Measurements from ENCODE around the gene INO80E.

Gene INO80E

DNA sequence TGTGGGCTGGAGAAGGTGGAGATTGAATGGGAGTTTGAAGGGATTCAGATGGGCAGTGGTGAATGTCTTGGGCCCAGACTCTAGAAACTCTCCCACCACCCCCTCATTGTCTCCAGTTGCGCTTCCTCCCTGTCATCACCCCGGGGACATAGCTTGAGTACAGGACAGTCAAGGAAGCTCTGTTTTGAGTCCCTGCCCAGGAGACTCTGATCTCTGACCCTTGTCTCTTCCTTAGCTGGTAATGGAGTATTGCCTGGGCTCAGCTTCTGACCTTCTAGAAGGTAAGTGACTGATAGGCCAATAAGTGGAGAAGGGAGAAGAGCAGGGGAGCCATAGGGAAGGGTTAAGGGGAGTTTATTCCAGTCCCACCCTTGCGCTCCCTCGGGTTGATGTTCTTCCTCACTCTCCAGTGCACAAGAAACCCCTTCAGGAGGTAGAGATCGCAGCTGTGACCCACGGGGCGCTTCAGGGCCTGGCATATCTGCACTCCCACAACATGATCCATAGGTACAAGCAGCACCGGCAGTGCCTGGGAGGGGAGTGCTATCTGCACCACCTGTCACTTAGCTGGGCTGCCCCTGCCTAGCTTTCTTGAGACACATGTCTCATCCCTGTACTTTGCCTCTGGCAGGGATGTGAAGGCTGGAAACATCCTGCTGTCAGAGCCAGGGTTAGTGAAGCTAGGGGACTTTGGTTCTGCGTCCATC lies 17.3 kb upstream of the INO80E start:
- TF ChIP-seq EZH2phosphoT487 (IDR thresholded peaks at IDR 0.05; ENCODE audit: low read depth): no peak
- TF ChIP-seq, protein P1, sequence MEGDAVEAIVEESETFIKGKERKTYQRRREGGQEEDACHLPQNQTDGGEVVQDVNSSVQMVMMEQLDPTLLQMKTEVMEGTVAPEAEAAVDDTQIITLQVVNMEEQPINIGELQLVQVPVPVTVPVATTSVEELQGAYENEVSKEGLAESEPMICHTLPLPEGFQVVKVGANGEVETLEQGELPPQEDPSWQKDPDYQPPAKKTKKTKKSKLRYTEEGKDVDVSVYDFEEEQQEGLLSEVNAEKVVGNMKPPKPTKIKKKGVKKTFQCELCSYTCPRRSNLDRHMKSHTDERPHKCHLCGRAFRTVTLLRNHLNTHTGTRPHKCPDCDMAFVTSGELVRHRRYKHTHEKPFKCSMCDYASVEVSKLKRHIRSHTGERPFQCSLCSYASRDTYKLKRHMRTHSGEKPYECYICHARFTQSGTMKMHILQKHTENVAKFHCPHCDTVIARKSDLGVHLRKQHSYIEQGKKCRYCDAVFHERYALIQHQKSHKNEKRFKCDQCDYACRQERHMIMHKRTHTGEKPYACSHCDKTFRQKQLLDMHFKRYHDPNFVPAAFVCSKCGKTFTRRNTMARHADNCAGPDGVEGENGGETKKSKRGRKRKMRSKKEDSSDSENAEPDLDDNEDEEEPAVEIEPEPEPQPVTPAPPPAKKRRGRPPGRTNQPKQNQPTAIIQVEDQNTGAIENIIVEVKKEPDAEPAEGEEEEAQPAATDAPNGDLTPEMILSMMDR (IDR thresholded peaks at IDR 0.05; ENCODE audit: low read depth, low read length): no peak
- H3K27me3 ChIP-seq (ENCODE audit: low read depth, low read length): no peaks in the 10 kb centered on the region
- H3K9ac ChIP-seq (ENCODE audit: low read length): no peak overlapping the region
- peaks cover 17% of the 10 kb centered on the region for H3K4me1 ChIP-seq (ENCODE audit: low read length)
- no peak overlapping the region for H2AFZ ChIP-seq (ENCODE audit: low read depth, low read length)
- H3K27ac ChIP-seq (ENCODE audit: low read length): no peak overlapping the region
- H3K4me3 ChIP-seq (ENCODE audit: low read length): no peak overlapping the region
- H3K4me2 ChIP-seq (ENCODE audit: low read length): no peak overlapping the region
- H4K20me1 ChIP-seq (ENCODE audit: insufficient read depth, low read length): peaks cover 25% of the 10 kb centered on the region; the same call in 1 of the 2 replicates
- no peaks in the 10 kb centered on the region for H3K9me3 ChIP-seq (ENCODE audit: insufficient read depth, low read length)
- peaks cover 38% of the 10 kb centered on the region for H3K36me3 ChIP-seq (replicated peaks; ENCODE audit: low read depth, low read length)
- H3K79me2 ChIP-seq (ENCODE audit: low read length): peaks cover 40% of the 10 kb centered on the region

DNA sequence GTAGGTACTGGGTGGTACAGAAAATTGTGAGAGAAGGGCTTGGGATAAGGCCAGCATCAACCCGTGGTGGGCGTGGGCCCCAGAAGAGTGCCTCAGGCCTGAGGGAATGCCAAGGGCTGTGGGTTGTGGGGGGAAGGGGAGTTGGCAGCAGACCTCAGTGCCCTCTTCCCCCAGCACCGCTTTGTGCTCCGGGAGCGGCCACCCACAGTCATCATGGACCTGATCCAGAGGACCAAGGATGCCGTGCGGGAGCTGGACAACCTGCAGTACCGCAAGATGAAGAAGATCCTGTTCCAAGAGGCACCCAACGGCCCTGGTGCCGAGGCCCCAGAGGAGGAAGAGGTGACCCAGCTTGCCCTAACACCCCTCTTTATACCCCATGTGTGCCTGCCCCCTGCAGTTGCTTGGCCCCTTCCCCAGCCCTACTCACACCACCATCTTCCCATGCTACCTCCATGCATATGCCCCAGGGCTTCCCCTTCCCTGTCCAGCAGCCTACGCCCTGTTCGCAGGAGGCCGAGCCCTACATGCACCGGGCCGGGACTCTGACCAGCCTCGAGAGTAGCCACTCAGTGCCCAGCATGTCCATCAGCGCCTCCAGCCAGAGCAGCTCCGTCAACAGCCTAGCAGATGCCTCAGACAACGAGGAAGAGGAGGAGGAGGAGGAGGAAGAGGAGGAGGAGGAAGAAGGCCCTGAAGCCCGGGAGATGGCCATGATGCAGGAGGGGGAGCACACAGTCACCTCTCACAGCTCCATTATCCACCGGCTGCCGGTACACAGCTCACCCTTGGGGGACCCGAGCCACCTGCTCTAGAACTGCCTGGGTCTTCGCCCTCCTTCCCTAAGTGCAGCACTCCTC lies 13.3 kb upstream of the INO80E start:
- H3K9ac ChIP-seq (ENCODE audit: low read length): no peak overlapping the region
- no peak overlapping the region for H3K4me2 ChIP-seq (ENCODE audit: low read length)
- TF ChIP-seq, protein P1 (IDR thresholded peaks at IDR 0.05; ENCODE audit: low read depth, low read length): no peak
- TF ChIP-seq EZH2phosphoT487 (IDR thresholded peaks at IDR 0.05; ENCODE audit: low read depth): no peak
- peaks cover 55% of the 10 kb centered on the region for H3K36me3 ChIP-seq (replicated peaks; ENCODE audit: low read depth, low read length)
- H4K20me1 ChIP-seq (ENCODE audit: insufficient read depth, low read length): no peaks in the 10 kb centered on the region
- no peaks in the 10 kb centered on the region for H3K27me3 ChIP-seq (ENCODE audit: low read depth, low read length)
- H2AFZ ChIP-seq (ENCODE audit: low read depth, low read length): no peak overlapping the region
- no peak overlapping the region for H3K4me3 ChIP-seq (ENCODE audit: low read length)
- H3K27ac ChIP-seq (ENCODE audit: low read length): no peak overlapping the region
- H3K9me3 ChIP-seq (ENCODE audit: insufficient read depth, low read length): no peaks in the 10 kb centered on the region
- H3K79me2 ChIP-seq (ENCODE audit: low read length): no peaks in the 10 kb centered on the region
- no peaks in the 10 kb centered on the region for H3K4me1 ChIP-seq (ENCODE audit: low read length)

DNA sequence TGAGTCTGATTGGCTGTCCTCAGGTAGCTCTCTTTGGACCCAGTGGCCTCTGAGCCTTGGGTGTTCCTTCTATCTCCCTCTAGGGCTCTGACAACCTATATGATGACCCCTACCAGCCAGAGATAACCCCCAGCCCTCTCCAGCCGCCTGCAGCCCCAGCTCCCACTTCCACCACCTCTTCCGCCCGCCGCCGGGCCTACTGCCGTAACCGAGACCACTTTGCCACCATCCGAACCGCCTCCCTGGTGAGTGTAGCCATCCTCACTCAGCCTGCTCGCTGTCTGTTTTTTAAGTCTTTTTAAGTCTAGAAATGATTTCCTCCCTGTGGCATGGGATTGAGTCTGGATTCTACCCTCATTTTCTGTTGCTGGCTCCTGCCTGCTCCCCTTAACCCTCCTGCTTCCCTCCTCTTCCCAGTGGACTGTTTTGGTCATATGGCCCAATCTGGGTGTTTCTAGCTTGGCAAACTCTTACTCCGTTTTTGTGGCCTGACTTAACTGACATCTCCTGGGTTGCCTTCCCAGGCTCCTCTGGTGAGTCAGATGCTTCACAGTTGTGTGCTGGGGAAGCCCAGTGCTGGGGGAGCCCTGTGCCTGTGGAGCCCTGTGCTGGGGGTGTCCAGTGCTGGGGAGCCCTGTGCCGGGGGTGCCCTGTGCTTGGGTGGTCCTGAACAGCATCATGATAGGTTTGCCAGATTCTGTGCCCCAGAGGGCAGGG lies 12.5 kb upstream of the INO80E start:
- Histone ChIP-seq H3K9me3 (ENCODE audit: insufficient read depth, low read length) (no peaks in the 10 kb centered on the region), H3K9ac (ENCODE audit: low read length) (no peak overlapping the region), H3K4me3 (ENCODE audit: low read length) (no peak overlapping the region), H3K36me3 (replicated peaks; ENCODE audit: low read depth, low read length) (peaks cover 51% of the 10 kb centered on the region), H4K20me1 (ENCODE audit: insufficient read depth, low read length) (no peaks in the 10 kb centered on the region), H2AFZ (ENCODE audit: low read depth, low read length) (no peak overlapping the region), H3K79me2 (ENCODE audit: low read length) (no peaks in the 10 kb centered on the region), H3K27me3 (ENCODE audit: low read depth, low read length) (no peaks in the 10 kb centered on the region), H3K4me1 (ENCODE audit: low read length) (no peaks in the 10 kb centered on the region), H3K27ac (ENCODE audit: low read length) (no peak overlapping the region), H3K4me2 (ENCODE audit: low read length) (no peak overlapping the region)
- no peak for TF ChIP-seq EZH2phosphoT487 (IDR thresholded peaks at IDR 0.05; ENCODE audit: low read depth)
- TF ChIP-seq, protein P1 (IDR thresholded peaks at IDR 0.05; ENCODE audit: low read depth, low read length): no peak

Data from OCI-LY3 (cell line).